GM23248 (cell line): ENCODE measurements around the gene GIMD1.

Experiments
- EZH2 ChIP-seq: fragments of 200-600 bp; sonication (generic); IDR thresholded peaks from 2 replicates; pipeline ENCODE4 v1.6.1; 2018; ENCODE audit warnings: antibody characterized with exemption, mild to moderate bottlenecking; ENCODE audit not compliant: insufficient read depth, poor library complexity, severe bottlenecking
- EZH2phosphoT487 ChIP-seq: fragments of 200-600 bp; sonication (generic); IDR thresholded peaks from 2 replicates; pipeline ENCODE4 v1.6.1; 2018; ENCODE audit warnings: antibody characterized with exemption, moderate library complexity, mild to moderate bottlenecking, low read depth; ENCODE audit not compliant: insufficient read depth

- TF ChIP-seq EZH2 = no peak
- no peak for TF ChIP-seq EZH2phosphoT487
These were observed at the start of gene GIMD1 for GRCh38 chr4:106368678-106369077.
